ENCODE measurements around the gene ATRIP.

Gene ATRIP

DNA sequence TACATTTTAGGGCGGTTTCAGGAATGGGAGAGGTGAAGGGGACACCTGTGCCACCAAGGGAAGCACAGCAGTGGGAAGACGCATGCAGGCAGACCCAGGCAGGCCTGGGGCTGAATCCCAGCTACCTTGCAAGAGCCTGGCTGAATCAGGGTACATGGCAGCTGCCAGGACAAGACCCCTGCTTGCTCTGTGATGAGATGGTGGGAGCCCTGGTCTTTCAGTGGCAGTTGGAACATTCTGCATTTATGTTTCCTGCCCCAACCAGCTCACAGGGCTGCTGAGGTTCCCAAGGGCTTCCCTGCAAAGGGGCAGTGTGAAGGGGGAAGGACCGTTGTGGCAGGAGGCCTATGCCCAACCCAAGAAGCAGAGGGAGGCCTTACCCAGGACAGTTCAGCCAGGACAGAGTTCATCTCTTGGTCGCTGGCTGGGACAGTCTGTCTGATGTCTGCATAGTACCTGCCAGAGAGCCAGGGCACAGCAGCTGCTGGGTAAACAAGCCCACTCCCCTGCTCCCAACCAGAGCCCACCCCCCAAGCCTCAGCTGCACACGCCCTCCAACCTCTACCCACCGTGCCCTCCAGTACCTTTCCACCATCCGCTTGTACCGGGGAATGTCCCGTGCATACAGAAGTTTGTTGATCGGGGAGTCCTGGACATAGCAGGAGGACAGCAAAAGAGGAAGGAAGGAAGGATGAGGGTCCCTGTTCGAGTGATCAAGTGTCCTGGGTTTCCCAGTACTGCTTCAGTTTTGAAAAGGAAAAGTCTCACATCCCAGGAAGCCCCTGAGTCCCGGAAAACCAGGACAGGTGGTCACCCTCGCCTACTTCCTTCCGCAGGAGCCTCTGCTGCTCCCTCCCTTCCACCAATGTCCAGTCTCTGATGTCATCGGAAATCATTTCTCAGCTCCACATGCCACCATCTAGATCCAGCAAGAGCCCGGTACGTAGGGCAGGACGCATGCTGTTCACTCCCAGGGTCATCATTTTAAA, 39.8 kb upstream of the ATRIP start:
- ATAC-seq = no peak
- no peaks in the 10 kb centered on the region for H3K36me3 Mint-ChIP-seq (ENCODE audit: low read depth)
- H3K4me1 Mint-ChIP-seq = no peaks in the 10 kb centered on the region
- H3K27ac Mint-ChIP-seq = no peak overlapping the region
- H3K27me3 Mint-ChIP-seq = no peaks in the 10 kb centered on the region
- H3K4me3 Mint-ChIP-seq = no peak overlapping the region
- no peak for DNase-seq
- no peaks in the 10 kb centered on the region for H3K9me3 Mint-ChIP-seq

DNA sequence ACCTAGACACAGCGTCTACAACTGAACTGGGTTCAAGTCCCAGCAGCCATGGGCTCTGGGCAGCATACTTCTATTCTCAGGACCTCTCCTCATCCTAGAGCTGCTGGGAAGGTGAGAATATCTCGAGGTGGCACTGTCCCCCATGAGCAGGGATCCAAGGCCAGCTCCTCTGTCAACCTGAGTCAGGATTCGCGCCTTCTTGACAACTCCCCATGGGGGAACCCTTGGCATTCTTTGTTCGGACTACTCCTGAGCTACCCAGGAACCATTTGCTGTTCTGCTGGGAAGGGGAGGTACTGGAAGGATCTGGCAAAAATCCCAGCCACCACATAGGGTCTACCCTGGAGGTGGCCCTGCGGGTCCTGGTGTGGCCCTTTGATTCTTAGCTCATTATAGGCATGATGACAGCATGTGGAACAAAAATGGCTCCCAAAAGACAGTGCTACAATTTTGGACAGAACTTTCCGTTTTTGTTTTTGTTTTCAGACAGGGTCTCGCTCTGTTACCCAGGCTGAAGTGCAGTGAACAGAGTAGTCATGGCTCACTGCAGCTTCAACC, 38.9 kb upstream of the ATRIP start:
- no peaks in the 10 kb centered on the region for H3K4me1 Mint-ChIP-seq
- no peak overlapping the region for H3K4me3 Mint-ChIP-seq

GRCh38 chr3:48408823-48409281, 37.7 kb upstream of the ATRIP start:
- H3K4me1 Mint-ChIP-seq = no peaks in the 10 kb centered on the region
- no peak overlapping the region for H3K4me3 Mint-ChIP-seq
- no peak overlapping the region for H3K27ac Mint-ChIP-seq

More for the DNA sequence above, 38.9 kb upstream of the ATRIP start:
- no peak for DNase-seq
- Mint-ChIP-seq H3K27me3 (no peaks in the 10 kb centered on the region), H3K36me3 (ENCODE audit: low read depth) (no peaks in the 10 kb centered on the region), H3K9me3 (no peaks in the 10 kb centered on the region), H3K27ac (no peak overlapping the region)
- no peak for ATAC-seq

GRCh38 chr3:48409291-48410201, 37.0 kb upstream of the ATRIP start:
- Mint-ChIP-seq H3K27me3 (no peaks in the 10 kb centered on the region), H3K4me3 (no peak overlapping the region), H3K4me1 (no peaks in the 10 kb centered on the region), H3K36me3 (ENCODE audit: low read depth) (no peaks in the 10 kb centered on the region), H3K27ac (no peak overlapping the region), H3K9me3 (no peaks in the 10 kb centered on the region)
- ATAC-seq (no peak), DNase-seq (no peak)

More at GRCh38 chr3:48408823-48409281, 37.7 kb upstream of the ATRIP start:
- Mint-ChIP-seq H3K36me3 (ENCODE audit: low read depth) (no peaks in the 10 kb centered on the region), H3K27me3 (no peaks in the 10 kb centered on the region), H3K9me3 (no peaks in the 10 kb centered on the region)
- DNase-seq = no peak
- ATAC-seq = no peak

- no peaks in the 10 kb centered on the region for H3K27me3 Mint-ChIP-seq
- no peaks in the 10 kb centered on the region for H3K9me3 Mint-ChIP-seq
- H3K36me3 Mint-ChIP-seq (ENCODE audit: low read depth) = no peaks in the 10 kb centered on the region
- no peaks in the 10 kb centered on the region for H3K4me1 Mint-ChIP-seq
- DNase-seq (no peak), ATAC-seq (no peak)
- H3K4me3 Mint-ChIP-seq = no peak overlapping the region
- H3K27ac Mint-ChIP-seq = no peak overlapping the region
These were observed 36.1 kb upstream of the ATRIP start for GRCh38 chr3:48410205-48411040.

DNA sequence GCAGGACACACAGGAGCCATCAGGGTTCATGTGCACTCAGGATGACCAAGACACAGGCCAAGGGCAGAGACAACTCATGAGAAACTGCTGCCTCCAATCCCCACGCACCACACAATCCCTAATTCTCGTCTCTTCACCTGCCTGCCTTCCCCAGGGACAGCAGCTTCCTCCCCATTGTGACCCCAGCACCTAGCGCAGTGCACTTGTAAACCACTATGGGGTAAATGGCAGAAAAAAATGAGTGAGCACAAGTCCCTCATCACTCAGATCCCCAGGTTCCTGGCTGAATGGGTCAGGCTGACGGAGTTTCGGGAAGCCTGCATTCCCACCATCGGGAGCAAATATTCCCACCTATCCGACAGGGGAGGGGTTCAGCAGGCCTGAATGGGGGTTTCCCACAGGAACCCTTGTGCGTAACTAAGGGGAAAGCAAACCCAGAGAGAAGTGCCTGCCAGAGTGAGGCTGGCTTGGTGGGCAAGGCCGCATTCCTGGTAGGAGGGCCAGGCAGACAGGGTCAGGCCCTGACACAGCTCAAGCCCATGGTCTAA, 35.4 kb upstream of the ATRIP start:
- DNase-seq = no peak
- ATAC-seq = no peak
- Mint-ChIP-seq H3K27ac (no peak overlapping the region), H3K4me1 (no peaks in the 10 kb centered on the region), H3K9me3 (no peaks in the 10 kb centered on the region), H3K4me3 (no peak overlapping the region), H3K36me3 (ENCODE audit: low read depth) (no peaks in the 10 kb centered on the region), H3K27me3 (no peaks in the 10 kb centered on the region)

GRCh38 chr3:48411606-48412374, 34.7 kb upstream of the ATRIP start:
- H3K9me3 Mint-ChIP-seq = no peaks in the 10 kb centered on the region
- H3K4me1 Mint-ChIP-seq = no peaks in the 10 kb centered on the region
- no peak overlapping the region for H3K27ac Mint-ChIP-seq
- ATAC-seq = no peak
- no peaks in the 10 kb centered on the region for H3K27me3 Mint-ChIP-seq
- H3K36me3 Mint-ChIP-seq (ENCODE audit: low read depth) = no peaks in the 10 kb centered on the region
- no peak overlapping the region for H3K4me3 Mint-ChIP-seq
- DNase-seq = no peak

DNA sequence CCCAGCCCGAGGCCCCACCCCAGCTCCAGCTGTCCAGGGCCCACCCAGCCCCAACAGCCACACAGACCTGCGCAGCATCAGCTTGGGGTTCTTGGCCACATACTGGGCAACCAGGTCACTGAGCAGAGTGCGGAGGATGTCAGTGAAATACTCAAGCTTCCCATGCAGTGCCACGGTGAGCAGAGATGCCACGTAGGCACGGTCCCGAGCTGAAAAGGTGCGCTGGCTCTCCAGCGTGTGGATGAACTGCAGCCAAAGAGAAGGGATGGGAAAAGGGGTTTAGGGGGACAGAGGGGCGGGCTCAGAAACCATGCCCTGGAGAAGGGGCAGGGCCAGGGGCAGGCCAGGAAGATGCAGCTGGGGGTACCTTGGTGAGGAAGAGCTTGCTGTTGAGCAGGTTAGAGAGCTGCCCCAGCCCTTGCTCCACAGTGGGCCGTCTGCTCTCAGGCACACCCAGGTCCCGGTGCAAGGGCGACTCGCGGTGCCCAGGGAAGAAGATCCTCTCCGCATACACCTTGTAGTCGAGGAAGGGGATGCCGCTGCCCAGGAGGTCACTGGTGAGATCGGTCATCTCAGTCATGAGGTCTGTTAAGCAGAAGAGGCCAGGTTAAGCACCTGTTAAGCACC, 34.0 kb upstream of the ATRIP start:
- Mint-ChIP-seq H3K9me3 (no peaks in the 10 kb centered on the region), H3K4me3 (no peak overlapping the region), H3K27ac (no peak overlapping the region), H3K36me3 (ENCODE audit: low read depth) (no peaks in the 10 kb centered on the region), H3K27me3 (no peaks in the 10 kb centered on the region), H3K4me1 (no peaks in the 10 kb centered on the region)
- no peak for ATAC-seq
- no peak for DNase-seq

- H3K27me3 Mint-ChIP-seq = no peaks in the 10 kb centered on the region
- H3K4me3 Mint-ChIP-seq = no peak overlapping the region
- H3K4me1 Mint-ChIP-seq = no peaks in the 10 kb centered on the region
- no peak for ATAC-seq
- no peaks in the 10 kb centered on the region for H3K36me3 Mint-ChIP-seq (ENCODE audit: low read depth)
- no peak for DNase-seq
- H3K27ac Mint-ChIP-seq = no peak overlapping the region
- H3K9me3 Mint-ChIP-seq = no peaks in the 10 kb centered on the region
These were observed 33.5 kb upstream of the ATRIP start for GRCh38 chr3:48413086-48413485.

- H3K27me3 Mint-ChIP-seq = no peaks in the 10 kb centered on the region
- no peaks in the 10 kb centered on the region for H3K36me3 Mint-ChIP-seq (ENCODE audit: low read depth)
- H3K27ac Mint-ChIP-seq = no peak overlapping the region
- no peaks in the 10 kb centered on the region for H3K9me3 Mint-ChIP-seq
- H3K4me1 Mint-ChIP-seq = no peaks in the 10 kb centered on the region
- DNase-seq (no peak), ATAC-seq (no peak)
- H3K4me3 Mint-ChIP-seq = no peak overlapping the region
These were observed 32.9 kb upstream of the ATRIP start for GRCh38 chr3:48413611-48414010.

GRCh38 chr3:48414376-48415250, 31.9 kb upstream of the ATRIP start:
- Mint-ChIP-seq H3K27ac (no peak overlapping the region), H3K4me3 (no peak overlapping the region), H3K9me3 (no peaks in the 10 kb centered on the region), H3K4me1 (no peaks in the 10 kb centered on the region), H3K36me3 (ENCODE audit: low read depth) (no peaks in the 10 kb centered on the region), H3K27me3 (no peaks in the 10 kb centered on the region)
- ATAC-seq = no peak
- no peak for DNase-seq
